Fibroblast of gingiva (primary cell): ENCODE results near the gene TSSK6.

Experiments
- DNase-seq: peaks from one replicate; pipeline ENCODE4 v3.0.0-alpha.2; 2011; ENCODE audit warnings: low read depth

TSSK6 gene

DNA sequence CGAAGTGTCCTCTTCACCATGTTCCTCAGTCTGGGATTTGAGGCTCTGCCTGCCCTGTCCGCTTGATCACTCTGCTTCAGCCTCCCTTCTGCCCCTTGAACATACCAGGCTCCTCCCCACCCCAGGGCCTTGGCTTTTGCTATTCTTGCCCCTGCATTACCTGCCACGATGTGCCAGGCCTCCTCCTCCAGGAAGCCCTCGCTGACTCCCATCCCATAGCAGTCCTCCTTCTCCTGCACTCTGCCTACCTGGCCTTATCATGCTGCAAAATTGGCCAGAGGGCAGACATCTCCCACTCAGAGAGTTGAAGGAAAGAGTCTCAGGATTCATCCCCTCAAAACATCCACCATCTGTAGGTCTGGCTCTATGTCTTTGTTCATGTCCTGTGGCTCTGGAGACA is 15.5 kb upstream of the TSSK6 start:
- DNase-seq = no peak

DNA sequence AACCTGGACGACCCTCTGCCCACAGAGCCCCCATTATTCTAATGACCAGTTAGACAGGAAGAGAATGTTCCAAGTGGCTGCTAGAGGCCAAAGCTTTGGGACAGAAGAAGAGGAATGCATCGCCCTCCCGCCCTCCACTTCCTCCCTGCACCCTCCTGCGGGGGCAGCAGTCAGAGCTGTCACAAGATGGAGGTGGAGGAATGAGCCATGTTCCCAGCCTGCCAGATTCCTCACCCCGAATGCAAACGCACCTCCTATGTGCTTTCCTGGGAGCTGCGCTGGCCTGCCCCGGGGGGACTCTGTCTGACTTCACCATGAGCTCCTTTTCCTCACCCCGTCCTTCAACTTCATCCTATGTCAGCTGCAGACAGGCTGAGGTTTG is 15.1 kb upstream of the TSSK6 start:
- no peak for DNase-seq

DNA sequence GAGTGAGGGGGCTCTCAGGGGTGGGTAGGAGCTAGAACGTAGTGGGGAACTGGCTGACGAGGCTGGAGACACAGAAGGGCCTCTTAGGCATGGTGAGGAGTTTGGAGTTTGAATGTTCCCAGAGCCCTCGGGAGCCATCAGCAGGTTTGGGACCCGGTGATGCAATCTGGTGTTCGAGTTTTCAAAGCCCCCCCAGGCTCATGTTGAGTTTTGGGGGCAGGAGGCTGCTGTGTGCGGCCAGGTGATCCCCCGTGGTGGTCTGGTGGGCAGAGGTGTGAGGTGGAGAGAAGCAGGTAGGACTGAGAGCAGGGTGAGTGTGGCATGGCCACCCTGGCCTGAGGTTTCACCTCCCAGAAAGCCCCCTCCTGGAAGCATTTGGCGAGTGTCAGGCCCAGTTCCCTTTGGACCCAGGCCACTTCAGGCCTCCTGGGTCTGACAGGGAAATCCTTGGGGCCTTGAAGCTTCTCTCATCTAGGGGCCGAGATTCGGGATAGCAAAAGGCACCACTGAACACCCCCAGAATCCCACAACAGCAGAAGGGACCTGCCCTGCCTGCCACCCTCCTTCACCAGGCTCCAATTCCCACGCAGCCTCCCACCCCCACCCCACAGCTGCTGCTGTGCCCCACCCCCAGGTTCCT is 14.6 kb upstream of the TSSK6 start:
- no peak for DNase-seq

DNA sequence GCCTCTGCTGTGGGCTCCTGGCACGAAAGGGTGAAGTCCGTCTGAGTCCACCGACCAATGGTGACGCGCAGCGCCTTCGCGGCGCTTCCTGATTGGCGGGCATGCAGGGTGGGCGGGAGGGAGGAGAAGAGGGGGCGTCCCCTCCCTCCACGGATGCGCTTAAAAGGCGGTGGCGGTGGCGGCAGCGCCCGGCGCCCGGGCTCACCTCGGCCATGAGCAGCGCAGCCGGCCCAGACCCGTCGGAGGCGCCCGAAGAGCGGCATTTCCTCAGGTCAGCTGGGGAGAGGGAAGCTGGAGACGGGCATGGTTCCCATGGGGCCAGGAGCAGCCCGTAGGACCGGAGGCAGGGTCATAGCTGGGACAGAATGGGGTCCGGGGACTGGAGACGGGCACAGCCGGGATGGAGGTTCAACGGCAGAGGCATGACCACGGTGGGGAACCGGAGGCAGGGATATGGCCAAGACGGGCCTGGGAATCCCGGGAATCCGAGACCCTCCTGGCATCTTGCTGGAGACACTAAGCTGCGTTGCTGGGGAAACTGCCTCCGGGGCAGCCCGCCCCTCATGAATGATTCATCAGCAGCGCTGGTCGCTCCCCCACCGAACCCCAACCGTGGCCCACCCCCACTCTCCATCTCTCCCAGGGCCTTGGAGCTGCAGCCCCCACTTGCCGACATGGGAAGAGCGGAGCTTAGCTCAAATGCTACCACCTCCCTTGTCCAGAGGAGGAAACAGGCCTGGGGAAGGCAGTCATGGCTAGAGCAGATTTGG is 13.6 kb upstream of the TSSK6 start, which contains the start of gene YJEFN3:
Gene YJEFN3 (plus strand): TSS at position 191 of the 770 bp plus-strand sequence. CDS start 22 bp downstream, at position 213.
- peak; percentile 33 for DNase-seq

DNA sequence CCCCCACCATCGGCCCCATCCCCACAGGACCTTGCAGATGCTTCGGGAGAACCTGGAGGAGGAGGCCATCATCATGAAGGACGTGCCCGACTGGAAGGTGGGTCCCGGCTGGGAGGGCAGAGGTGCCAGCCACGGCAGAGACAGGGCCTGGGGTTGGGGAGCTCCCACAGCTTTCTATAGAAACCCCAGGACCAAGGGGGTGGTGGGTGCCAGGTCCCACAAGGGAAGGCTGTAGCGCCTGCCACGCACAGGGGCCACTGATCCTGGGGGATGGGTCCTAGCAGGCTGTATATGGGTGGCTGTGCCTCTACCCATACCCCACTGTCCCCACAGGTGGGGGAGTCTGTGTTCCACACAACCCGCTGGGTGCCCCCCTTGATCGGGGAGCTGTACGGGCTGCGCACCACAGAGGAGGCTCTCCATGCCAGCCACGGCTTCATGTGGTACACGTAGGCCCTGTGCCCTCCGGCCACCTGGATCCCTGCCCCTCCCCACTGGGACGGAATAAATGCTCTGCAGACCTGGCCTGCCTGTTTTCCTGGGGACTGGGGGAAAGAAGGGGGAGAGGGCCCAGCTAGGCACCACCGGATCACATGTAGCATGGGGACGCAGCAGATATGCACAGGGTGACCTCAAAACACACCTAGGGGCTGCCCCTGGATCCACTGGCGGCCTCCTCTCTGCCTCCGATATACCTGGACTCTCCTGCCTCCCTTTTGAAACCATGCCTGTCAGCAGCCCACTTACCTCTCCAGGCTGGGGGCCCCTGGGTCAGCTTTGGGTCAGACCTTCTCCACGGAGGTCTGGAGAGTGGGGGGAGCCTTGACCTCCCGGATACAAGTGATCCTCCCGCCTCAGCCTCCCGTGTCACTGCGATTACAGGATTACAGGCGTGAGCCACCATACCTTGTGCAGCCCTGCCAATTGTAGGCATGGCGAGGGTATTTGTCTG is 12.6 kb upstream of the TSSK6 start:
- no peak for DNase-seq

DNA sequence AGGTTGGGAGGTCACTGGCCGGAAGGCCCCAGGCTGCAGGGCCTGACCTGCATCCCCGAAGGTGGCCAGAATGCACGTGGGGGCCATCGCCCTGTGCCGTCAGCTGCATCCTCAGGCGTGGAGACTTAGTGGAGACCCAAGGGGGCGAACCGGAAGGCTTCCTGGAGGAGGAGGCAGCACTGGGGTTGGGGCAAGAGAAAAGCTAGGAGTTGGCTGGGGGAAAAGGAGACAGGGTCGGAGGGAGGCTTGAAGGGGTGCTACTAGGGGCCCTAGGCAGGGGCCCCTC is 12.0 kb upstream of the TSSK6 start:
- no peak for DNase-seq

DNA sequence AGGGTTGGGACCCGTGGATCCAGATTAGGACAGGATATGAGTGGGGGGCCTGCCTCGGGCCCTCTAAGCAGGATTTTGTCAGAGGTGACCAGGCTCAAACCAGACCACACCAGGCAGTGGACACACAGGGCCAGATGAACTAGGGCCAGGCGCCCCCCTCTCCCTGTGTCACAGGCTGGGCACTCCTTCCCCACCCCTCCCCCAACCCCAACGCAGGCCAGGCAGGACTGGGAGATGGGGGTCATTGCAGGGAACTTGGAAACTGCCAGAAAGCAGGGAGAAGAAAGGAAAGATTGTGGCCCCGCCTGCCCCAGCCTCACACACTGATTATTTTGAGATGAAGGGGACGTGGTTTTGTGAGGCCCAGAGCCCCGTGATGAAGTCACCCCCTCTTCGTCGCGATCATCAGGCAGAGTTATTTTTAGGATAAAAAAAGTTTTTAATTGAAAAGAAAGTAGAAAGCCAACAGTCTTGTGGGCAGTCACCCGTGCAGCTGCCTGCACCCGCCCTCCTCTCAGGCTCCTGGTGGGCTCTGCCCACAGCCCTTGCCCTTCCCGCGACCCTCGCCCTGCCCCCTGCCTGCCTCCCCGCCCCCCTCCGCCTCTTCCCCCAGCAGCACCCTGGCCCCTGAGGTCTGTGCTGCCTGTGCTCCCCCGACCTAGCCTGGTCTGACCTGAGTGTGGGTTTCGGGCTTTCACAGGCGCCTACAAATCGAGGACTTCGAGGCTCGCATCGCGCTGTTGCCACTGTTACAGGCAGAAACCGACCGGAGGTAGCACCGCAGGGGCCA is 11.4 kb upstream of the TSSK6 start:
- DNase-seq = no peak

DNA sequence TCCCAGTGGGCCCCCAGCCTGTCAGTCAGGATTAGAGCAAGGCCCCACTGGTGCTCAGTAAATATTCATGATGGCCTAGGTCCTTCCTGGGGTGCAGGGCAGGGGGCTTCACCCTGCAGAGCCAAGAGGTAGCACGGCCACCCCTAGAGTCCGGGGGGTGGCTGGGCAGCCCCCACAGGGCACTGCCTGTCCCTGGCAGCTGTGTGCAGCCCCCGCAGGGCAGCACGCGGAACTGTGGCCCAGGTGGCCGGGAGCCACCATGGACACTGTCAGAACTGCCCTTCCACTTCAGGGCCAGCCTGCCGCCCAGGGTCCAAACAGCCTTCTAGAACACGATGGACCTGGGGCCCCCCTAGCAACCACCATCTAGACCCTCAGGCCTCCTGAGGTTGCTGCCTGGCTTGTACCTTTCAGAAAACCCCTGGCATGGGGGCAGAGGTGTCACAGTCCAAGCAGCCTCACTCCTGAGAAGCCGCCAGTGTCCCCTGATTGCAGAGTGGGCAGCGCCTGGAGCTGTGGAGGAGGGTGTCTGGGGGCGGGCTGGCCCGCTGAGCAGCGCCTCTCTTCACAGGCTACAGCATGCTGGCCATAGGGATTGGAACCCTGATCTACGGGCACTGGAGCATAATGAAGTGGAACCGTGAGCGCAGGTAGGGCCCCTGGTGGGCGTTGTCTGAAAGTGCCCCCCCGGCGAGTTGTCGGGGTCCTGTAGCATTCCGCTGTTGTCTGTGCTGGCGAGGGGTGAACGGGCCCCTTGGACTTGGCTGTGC is 10.4 kb upstream of the TSSK6 start:
- no peak for DNase-seq

DNA sequence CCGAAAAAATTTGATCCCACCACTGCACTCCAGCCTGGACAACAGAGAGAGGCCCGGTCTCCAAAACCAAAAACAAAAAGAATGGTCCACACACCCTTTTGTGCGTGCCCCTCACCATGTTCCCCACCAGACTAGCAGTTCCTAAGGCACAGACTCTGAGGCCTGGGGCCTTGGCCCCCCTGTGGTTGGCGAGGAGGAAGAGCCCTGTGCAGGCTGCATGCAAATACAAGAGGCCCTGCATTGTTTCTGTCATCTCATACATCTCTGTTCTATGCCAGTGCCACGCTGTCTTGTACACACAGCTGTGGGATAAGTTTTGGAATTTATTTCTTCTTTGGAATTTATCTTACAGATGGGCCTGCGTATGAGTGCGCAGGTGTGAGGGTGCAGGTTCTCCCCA is 8.7 kb upstream of the TSSK6 start:
- no peak for DNase-seq

DNA sequence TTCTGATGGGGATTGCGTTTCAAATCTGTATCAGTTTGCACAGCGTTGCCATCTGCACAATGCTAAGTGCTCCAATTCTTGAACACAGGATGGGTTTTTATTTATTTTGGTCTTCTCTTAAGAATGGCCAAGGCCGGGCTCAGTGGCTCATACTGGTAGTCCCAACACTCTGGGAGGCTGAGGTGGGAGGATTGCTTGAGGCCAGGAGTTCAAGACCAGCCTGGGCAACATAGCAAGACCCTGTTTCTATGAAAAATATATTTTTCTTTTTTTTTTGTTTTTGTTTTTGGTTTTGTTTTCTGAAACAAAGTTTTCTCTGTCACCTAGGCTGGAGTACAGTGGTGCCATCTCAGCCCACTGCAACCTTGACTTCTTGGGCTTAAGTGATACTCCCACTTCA is 7.8 kb upstream of the TSSK6 start:
- no peak for DNase-seq

DNA sequence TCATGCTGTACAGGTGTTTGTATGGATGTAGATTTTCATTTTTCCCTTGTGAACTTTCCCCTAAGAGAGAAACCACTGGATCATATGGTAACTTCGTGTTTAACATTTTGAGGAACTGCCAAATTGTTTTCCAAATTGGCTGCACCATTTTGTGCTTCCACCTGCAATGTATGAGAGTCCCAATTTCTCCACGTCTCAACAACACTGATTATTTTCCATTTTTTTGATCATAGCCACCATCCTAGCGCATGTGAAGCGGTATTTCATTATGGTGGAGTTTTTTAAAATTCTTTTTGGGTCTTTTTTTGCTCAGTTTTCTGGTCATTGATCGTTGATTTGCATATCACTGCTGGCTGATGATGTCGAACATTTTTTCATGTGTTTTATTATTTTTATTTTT is 5.6 kb upstream of the TSSK6 start:
- no peak for DNase-seq

DNA sequence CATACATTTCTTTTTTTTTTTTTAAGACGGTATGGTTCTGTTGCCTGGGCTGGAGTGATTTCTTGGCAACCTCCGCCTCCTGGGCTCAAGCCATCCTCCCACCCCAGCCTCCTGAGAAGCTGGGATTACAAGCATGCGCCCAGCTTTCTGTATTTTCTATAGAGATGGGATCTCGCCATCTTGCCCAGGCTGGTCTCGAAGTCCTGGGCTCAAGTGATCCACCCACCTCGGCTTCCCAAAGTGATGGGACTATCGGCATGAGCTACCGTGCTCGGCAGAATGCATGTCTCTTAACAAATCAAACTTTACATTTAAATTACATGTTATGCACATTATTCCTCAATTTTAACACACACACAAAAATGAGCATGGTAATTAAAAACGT is 1.9 kb upstream of the TSSK6 start:
- DNase-seq = no peak

DNA sequence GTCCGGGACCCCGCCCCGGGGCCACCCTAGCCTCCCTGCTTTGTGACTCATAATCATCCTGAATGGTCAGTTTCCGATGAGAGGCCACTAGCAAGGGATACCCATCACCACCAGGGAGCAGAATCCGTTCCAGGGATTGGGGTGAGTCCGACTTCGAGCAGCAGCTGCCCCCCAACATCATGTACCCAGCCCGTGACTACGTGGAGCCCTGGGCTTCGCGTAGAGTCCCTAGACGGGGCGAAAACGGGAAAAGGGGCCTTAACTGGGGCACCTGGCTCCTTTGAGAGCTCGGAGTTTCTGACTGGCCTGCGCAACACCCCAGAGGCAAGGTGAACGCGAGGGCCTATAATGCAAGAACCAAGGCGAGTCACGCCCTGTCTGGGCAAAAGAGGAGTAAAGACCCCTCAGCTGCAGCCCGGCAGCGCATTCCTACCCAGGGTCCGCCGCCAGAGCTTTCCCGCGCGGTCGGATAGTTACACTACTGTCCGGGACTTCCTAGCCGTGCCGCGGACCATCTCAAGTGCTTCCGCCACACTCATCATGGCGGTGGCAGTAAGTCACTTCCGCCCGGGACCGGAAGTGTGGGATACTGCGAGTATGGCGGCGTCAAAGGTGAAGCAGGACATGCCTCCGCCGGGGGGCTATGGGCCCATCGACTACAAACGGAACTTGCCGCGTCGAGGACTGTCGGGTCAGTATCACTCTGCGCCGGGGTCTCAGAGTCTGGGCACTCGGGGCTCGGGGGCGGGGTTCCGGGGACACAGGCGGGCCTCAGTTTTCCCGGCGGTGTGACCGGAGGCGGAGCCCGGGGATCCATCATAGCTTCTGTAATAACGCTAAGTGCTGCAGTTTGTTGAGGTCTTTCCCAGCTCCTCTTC is 533 bp upstream of the TSSK6 start, which contains the start of gene NDUFA13:
Gene NDUFA13 (plus strand): TSS at position 584 of the 878 bp plus-strand sequence. CDS start 14 bp downstream, at position 598.
- DNase-seq = peak; percentile 90

DNA sequence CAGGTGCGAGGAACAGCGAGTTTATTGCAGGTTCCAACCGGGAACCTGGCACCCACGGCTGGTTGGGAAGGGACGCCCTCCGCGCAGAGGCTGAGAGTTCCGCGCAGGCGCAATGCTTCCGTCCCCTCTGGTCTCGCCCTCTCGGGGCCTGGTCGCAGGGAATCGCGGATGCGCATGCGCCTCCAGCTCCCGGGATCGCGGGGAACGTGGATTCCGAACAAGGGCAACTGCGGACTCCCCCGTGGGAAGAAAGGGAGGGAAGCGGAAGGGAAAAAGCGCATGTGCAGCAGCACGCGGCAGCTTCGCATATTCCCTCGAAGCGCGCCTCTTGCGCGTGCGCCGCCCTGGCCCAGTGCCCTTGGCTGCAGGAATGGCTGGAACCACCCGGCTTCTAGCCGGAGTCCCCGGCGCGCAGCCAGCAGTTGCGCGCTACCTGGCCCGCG is 1.1 kb downstream of the TSSK6 start:
- DNase-seq = peak; percentile 28

DNA sequence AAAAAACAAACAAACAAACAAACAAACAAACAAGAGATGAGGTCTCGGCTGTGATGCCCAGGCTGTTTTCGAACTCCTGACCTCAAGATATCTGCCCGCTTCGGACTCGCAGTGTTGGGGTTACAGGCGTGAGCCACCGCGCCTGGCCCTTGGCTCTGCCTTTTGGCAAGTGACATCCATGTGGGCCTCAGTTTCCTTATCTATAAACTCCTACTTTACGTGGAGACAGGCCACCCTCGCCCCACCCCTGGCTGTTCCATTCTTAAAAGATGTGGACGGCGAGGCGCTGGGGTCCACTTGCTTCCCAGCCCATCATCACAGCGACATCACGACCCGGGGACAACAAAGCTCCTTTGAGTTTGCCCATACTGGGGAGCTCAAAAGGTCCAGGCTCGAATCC is 1.7 kb downstream of the TSSK6 start:
- DNase-seq = no peak

DNA sequence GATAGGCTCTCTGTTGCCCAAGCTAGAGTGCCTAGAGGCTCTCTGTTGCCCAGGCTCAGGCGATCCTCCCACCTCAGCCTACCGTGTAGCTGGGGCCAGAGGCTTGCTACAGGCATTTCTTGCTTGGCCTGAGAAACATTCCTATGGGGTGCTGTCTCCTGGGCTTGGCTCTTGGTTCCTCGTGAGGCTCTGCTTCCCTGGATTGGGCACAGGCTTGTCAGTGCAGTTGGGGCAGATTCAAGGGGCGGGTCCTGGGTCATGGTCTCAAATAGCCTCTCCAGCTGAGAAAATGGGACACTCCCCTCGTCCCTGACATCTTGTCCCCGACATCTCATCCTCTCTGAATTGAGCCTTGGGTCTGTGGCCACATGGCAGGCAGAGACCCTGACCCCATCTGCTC is 4.9 kb downstream of the TSSK6 start:
- no peak for DNase-seq

DNA sequence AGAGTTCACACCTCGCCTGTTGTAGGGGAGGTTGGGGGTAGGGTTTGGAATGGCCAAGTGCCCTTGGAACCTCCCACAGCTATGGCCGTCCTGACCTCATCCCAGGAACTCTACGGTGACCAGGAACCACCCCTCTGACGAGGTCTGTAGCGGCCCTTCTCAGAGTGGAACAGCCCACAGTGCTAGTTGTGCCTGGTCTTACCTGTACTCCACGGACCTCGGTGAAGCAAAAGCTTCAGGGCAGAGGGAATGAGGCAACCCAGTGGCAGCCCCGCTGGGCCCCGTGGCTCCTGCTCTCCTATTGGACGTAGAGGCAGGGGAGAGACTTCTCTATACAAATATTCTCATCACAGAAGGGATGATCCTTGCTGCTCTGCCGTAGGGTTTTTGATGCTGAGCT is 7.1 kb downstream of the TSSK6 start:
- no peak for DNase-seq

DNA sequence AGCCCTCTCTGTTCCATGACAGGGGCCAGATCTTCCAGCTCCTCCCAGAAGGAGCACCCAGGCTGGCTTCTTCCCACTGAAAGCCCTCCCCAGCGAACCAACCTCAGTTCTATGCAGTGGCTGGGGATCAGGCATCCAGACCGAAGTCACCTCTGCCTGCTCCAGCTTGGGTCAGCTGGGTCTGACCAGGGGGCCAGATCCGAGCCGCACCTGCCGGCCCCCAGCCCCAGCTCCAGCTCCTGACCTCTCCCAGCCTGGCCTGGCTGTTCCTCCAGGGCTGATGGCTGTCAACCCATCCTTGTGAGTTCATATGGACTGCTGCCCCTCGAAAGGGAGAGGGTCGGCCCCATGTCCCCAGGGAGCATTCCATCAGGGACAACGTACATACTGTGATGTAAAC is 8.0 kb downstream of the TSSK6 start:
- DNase-seq = no peak

DNA sequence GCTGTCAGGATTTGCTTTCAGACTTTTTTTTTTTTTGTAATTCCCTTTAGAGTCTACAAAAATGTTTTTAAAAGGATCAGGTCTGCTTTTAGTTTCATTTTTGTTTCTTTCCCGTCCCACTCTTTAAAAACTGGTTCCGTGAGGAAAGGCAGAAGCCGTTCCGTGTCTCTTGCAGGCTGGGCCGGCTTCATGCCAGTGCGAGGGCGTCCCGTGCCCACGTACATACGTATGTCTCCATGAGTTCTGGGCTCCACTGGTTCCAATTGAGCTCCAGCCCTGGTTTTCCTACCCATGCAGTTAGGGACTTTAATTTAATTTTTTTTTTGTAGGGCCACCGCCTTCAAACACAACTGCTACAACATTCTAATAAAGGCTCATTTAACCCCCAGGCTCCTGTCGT is 8.8 kb downstream of the TSSK6 start:
- no peak for DNase-seq

DNA sequence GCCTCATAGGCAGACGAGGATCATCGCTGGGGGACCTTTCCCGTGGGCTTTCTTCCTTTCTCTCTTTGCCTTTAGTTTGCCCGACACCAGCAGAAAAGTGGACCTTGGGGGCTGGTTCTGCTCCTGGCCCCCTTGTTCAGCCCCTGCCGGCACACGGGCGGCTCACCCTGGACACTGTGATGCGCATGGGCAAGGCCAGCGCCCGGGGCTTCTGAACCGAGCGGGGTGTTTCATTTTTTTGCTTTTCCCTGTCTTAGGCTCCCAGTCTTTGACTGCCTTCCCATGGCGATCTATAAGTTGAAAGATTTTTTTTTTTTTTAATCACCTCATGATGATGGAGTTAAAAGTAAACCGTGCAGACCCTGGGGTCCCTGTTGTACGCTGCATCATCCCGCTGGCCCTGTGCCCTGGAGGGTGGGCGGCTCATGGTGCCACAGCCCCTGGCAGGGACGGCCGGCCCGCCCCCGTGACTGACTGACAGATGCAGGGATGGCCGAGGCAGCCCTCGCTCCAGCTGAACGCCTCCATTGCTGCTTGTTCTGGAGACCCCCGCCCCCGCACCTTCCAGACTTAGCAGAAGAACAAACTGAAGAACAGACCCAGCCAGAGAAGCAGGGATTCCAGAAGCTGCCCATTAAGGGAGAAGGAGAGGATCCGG is 9.6 kb downstream of the TSSK6 start:
- DNase-seq = no peak
